Activated B cell treated with CpG ODN at 0.5 μM for 24 hours (primary cell): ENCODE results near the gene CSGALNACT2. TPM values are rescaled to one million over a fixed set of nuclear protein-coding genes. Genes with fewer than 3 reads are reported as not detected.

Experiments used
- ATAC-seq: fragments of 200-7000 bp; cut with Tn5 transposase; one replicate; pipeline ENCODE4 v1.10.0; 2021; ENCODE audit warnings: low read depth, mild to moderate bottlenecking, moderate library complexity
- CTCF ChIA-PET: fragments of 350-600 bp; sonication (Branson Sonifier 250); formaldehyde crosslinking; loops from one replicate; lab custom pipeline; 2021; ENCODE audit warnings: antibody characterized with exemption; lab: Charles Lee
- POLR2A ChIA-PET: fragments of 350-600 bp; sonication (Branson Sonifier 250); formaldehyde crosslinking; loops from one replicate; lab custom pipeline; 2021; ENCODE audit warnings: antibody characterized with exemption; lab: Charles Lee
- DNase-seq: peaks from one replicate; pipeline ENCODE4 v3.0.0; 2022
- H3K27ac Mint-ChIP-seq: one replicate; pipeline ENCODE4 v1.8.0; 2020; ENCODE audit warnings: mixed read lengths
- H3K27me3 Mint-ChIP-seq: one replicate; pipeline ENCODE4 v1.8.0; 2021; ENCODE audit warnings: mixed read lengths
- H3K36me3 Mint-ChIP-seq: one replicate; pipeline ENCODE4 v1.8.0; 2021; ENCODE audit warnings: low read depth, mixed read lengths
- H3K4me1 Mint-ChIP-seq: one replicate; pipeline ENCODE4 v1.8.0; 2021; ENCODE audit warnings: mixed read lengths
- H3K4me3 Mint-ChIP-seq: one replicate; pipeline ENCODE4 v1.8.0; 2020; ENCODE audit warnings: mild to moderate bottlenecking, mixed read lengths
- H3K9me3 Mint-ChIP-seq: one replicate; pipeline ENCODE4 v1.8.0; 2020; ENCODE audit warnings: mixed read lengths
- CTCF ChIP-seq: fragments of 200-600 bp; IDR thresholded peaks from one replicate; pipeline ENCODE4 v1.8.0; 2022; ENCODE audit warnings: antibody characterized with exemption, mild to moderate bottlenecking
- intact Hi-C: fragments of 100-400 bp; cut with micrococcal nuclease; formaldehyde crosslinking; loops from one replicate; pipeline ENCODE4 v1.15.1; 2024
- total RNA-seq: library from RNA; stranded (reverse); gene quantifications from 2 replicates; pipeline ENCODE4 v1.2.3, GENCODE V29; 2022

CSGALNACT2 gene
- total RNA-seq, 1 donor from 2014 or later = 17.4 TPM

- no peak overlapping the region for H3K4me3 Mint-ChIP-seq
- intact Hi-C loops = loop anchor here (10.0 kb wide), 1 partner anchor 152 kb away; no protein-coding TSS in a partner anchor
- peaks cover 30% of the 10 kb centered on the region for H3K4me1 Mint-ChIP-seq
- TF ChIP-seq CTCF = no peak
- H3K27me3 Mint-ChIP-seq = no peaks in the 10 kb centered on the region
- H3K36me3 Mint-ChIP-seq = peaks cover 1% of the 10 kb centered on the region
- H3K27ac Mint-ChIP-seq = no peak overlapping the region
- no peak for DNase-seq
- H3K9me3 Mint-ChIP-seq = no peaks in the 10 kb centered on the region
- no peak for ATAC-seq
- ChIA-PET POLR2A (no interaction called here), CTCF (interaction anchor here (1.0 to 1.5 kb wide), 2 partner anchors 11 to 72 kb away, joined by 3 read pairs; no protein-coding TSS in a partner anchor)
Measured at GRCh38 chr10:43132867-43133787, 5.1 kb upstream of the CSGALNACT2 start.

GRCh38 chr10:43134126-43134905, 3.9 kb upstream of the CSGALNACT2 start:
- intact Hi-C loops = loop anchor here (10.0 kb wide), 1 partner anchor 150 kb away; no protein-coding TSS in a partner anchor

GRCh38 chr10:43135064-43135463, 3.2 kb upstream of the CSGALNACT2 start:
- Mint-ChIP-seq H3K27me3 (no peaks in the 10 kb centered on the region), H3K4me3 (no peak overlapping the region), H3K4me1 (peaks cover 36% of the 10 kb centered on the region), H3K9me3 (no peaks in the 10 kb centered on the region), H3K27ac (no peak overlapping the region), H3K36me3 (peaks cover 7% of the 10 kb centered on the region)
- intact Hi-C loops = loop anchor here (10.0 kb wide), 1 partner anchor 150 kb away; no protein-coding TSS in a partner anchor
- ChIA-PET POLR2A (no interaction called here), CTCF (no interaction called here)
- DNase-seq = no peak
- ATAC-seq = no peak
- TF ChIP-seq CTCF = no peak

More at GRCh38 chr10:43134126-43134905, 3.9 kb upstream of the CSGALNACT2 start:
- DNase-seq (no peak), ATAC-seq (no peak)
- Mint-ChIP-seq H3K36me3 (peaks cover 7% of the 10 kb centered on the region), H3K4me1 (peaks cover 32% of the 10 kb centered on the region), H3K9me3 (no peaks in the 10 kb centered on the region), H3K27me3 (no peaks in the 10 kb centered on the region), H3K4me3 (no peak overlapping the region), H3K27ac (no peak overlapping the region)
- TF ChIP-seq CTCF = no peak
- ChIA-PET CTCF (interaction anchor here (1.0 to 1.5 kb wide), 2 partner anchors 12 to 71 kb away, joined by 3 read pairs; no protein-coding TSS in a partner anchor), POLR2A (no interaction called here)

- ChIA-PET POLR2A (no interaction called here), CTCF (no interaction called here)
- DNase-seq = no peak
- ATAC-seq = no peak
- peak overlapping the region; percentile 88 for H3K4me3 Mint-ChIP-seq
- peaks cover 7% of the 10 kb centered on the region for H3K36me3 Mint-ChIP-seq
- TF ChIP-seq CTCF = no peak
- H3K27me3 Mint-ChIP-seq = no peaks in the 10 kb centered on the region
- intact Hi-C loops = loop anchor here (10.0 kb wide), 1 partner anchor 149 kb away; no protein-coding TSS in a partner anchor
- no peaks in the 10 kb centered on the region for H3K9me3 Mint-ChIP-seq
- no peak overlapping the region for H3K27ac Mint-ChIP-seq
- H3K4me1 Mint-ChIP-seq = peaks cover 41% of the 10 kb centered on the region
Measured at GRCh38 chr10:43135656-43136055, 2.6 kb upstream of the CSGALNACT2 start.
